ENCODE data around the gene VWA8.

DNA sequence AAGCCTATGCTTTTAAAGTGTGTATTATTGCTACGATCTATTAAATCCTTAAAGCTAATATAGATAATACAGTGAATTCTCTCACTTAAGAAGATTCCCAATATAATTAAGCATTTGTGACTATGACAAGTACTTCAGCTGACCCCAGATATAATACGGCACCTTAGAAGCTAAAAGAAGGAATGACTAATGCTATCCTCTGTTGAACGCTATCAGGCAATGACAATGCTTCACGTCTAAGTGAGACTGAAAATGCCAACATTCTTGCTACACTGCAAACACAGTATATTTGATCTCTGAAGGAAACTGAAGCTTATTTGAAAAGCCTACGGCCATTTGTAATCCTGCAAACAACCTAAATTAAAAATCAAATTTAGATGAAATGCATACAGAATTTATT lies 19.7 kb downstream of the VWA8 start:
- TF ChIP-seq, protein P1, sequence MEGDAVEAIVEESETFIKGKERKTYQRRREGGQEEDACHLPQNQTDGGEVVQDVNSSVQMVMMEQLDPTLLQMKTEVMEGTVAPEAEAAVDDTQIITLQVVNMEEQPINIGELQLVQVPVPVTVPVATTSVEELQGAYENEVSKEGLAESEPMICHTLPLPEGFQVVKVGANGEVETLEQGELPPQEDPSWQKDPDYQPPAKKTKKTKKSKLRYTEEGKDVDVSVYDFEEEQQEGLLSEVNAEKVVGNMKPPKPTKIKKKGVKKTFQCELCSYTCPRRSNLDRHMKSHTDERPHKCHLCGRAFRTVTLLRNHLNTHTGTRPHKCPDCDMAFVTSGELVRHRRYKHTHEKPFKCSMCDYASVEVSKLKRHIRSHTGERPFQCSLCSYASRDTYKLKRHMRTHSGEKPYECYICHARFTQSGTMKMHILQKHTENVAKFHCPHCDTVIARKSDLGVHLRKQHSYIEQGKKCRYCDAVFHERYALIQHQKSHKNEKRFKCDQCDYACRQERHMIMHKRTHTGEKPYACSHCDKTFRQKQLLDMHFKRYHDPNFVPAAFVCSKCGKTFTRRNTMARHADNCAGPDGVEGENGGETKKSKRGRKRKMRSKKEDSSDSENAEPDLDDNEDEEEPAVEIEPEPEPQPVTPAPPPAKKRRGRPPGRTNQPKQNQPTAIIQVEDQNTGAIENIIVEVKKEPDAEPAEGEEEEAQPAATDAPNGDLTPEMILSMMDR (IDR thresholded peaks at IDR 0.05) = no peak
- TF ChIP-seq POLR2AphosphoS5 (IDR thresholded peaks at IDR 0.05; ENCODE audit: insufficient read depth in 1 of 2, low read depth in 1 of 2) = no peak
